ENCODE results near the gene TCHP. TPM values are rescaled to one million over a fixed set of nuclear protein-coding genes. Genes with fewer than 3 reads are reported as not detected.
A peak's percentile ranks its signal among the peaks of the same experiment; 100 is the strongest.

Gene TCHP
- total and polyA plus RNA-seq, 8 donors: 8.4 to 20.9 (median 10.7) TPM

DNA sequence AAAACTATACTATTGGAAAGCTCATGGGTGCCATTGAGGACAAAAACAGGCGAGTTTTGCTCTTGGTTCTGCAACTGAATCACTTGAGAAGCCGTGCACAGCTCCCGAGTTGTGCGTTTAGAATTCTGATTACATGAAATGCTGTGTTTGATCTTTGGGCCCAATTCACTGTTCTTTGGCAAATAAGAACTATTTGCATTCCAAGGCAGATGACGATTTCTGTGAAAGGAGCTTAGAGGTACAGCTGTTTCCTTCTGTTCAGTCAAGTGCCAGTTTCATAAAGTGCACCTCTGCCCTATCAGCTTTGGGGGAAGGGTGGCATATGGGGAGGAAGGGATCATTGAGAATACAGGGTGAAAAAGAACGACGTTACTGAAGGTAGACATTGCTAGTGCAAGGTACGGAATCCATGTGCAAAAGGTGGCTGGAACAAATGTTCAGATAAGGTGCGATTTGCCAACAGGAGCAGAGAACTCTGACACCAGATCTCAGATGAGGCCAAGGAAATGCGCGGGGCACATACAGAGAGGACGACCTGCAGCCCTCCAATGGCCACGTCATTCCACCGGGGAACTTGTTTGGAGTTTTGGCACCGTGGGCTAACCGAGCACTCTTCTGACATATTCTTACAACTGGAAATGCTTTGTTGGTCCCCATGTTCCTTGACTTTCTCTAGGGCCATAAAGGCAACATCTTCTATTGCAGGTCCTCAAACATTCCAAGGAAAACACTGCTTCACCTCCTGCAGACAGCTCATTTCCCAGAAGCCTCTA, 30.1 kb downstream of the TCHP start:
- Histone ChIP-seq H3K27me3 (no peaks in the 10 kb centered on the region), H3K27ac (peak overlapping the region; percentile 30 to 70 (median 56)), H3K4me3 (no peak overlapping the region), H3K9me3 (no peaks in the 10 kb centered on the region), H3K36me3 (peaks cover 3 to 30% (median 4%) of the 10 kb centered on the region in 3 donors), H3K4me1 (peaks cover 12 to 28% (median 18%) of the 10 kb centered on the region in 3 donors)
- WGBS, 2 donors: 37 to 40% methylated on average over 16 of the region's 16 CpGs
- ATAC-seq: peak; percentile 73 to 86 (median 78)
- intact Hi-C loops (cut with DNase I): no loop called here
- peak in 3 of 6 donors; percentile 53 to 76 (median 62) for DNase-seq
- TF ChIP-seq, protein P1, sequence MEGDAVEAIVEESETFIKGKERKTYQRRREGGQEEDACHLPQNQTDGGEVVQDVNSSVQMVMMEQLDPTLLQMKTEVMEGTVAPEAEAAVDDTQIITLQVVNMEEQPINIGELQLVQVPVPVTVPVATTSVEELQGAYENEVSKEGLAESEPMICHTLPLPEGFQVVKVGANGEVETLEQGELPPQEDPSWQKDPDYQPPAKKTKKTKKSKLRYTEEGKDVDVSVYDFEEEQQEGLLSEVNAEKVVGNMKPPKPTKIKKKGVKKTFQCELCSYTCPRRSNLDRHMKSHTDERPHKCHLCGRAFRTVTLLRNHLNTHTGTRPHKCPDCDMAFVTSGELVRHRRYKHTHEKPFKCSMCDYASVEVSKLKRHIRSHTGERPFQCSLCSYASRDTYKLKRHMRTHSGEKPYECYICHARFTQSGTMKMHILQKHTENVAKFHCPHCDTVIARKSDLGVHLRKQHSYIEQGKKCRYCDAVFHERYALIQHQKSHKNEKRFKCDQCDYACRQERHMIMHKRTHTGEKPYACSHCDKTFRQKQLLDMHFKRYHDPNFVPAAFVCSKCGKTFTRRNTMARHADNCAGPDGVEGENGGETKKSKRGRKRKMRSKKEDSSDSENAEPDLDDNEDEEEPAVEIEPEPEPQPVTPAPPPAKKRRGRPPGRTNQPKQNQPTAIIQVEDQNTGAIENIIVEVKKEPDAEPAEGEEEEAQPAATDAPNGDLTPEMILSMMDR (IDR thresholded peaks at IDR 0.05): no peak
- no peak for FAIRE-seq

DNA sequence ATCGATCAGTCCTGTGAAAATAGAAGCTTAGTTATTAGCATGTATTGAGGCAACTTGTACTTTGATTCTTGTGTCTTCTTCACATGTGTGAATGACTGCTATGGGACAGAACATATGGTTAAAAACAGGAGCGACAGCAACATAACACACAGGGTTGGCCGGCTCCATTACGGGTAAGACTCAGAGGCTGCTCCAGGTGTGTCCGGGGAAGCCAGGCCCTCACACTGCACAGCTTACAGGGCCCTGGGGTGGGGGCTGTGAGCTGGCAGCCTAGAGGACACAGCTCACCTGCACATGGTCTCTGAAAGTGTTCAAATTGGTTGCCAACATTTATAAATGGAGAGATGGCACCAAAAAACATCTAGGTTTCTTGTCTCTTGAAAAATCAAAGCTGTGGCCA, 31.1 kb downstream of the TCHP start:
- DNase-seq (no peak), ATAC-seq (no peak), FAIRE-seq (no peak)
- 68 to 76% methylated on average over 5 of the region's 5 CpGs for WGBS, 2 donors
- Histone ChIP-seq H3K9me3 (no peaks in the 10 kb centered on the region), H3K27ac (peak overlapping the region in 2 of 4 donors; percentile 30 to 70), H3K36me3 (peaks cover 3 to 38% (median 4%) of the 10 kb centered on the region in 3 donors), H3K27me3 (no peaks in the 10 kb centered on the region), H3K4me3 (no peak overlapping the region), H3K4me1 (peaks cover 12 to 28% (median 18%) of the 10 kb centered on the region in 3 donors)
- intact Hi-C loops (cut with DNase I): no loop called here
- TF ChIP-seq, protein P1 (IDR thresholded peaks at IDR 0.05): no peak

DNA sequence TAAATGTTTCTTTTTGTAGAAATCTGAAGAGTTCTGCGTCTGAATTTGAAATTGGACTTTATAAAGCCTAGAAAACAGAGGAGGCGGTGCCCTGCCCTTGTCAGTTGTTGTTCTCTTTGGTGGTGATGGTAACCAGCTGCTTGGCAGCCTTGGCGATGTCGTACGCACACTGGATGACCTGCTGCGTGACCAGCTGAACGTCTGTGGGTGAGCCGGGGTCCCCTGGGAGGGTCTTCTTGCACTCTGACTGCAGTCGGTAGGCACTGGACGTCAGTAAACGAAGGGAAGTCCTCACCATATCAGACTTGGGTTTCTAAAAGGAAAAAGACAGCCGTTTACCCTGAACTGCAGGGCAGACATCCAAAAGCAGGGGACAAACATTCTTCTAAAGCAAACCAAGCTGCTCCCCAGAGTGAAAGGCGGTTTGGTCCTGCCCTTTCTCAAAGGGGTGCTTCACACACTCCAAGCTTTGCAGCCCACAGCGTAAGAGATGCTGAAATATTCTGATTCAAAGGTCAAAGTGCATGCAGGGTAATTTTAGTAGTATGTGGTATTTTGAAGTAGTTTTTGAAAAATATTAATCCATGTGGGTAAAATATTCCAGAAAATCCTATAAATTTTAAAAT, 32.9 kb downstream of the TCHP start:
- no peak overlapping the region for H3K4me3 ChIP-seq
- FAIRE-seq (no peak), DNase-seq (no peak), ATAC-seq (peak in 2 of 4 donors; percentile 11 to 28)
- peak overlapping the region in 2 of 4 donors; percentile 7 to 13 for H3K27ac ChIP-seq
- no peaks in the 10 kb centered on the region for H3K27me3 ChIP-seq
- H3K36me3 ChIP-seq: peaks cover 3 to 52% (median 17%) of the 10 kb centered on the region in 3 donors
- WGBS, 2 donors: 49% methylated on average over 14 of the region's 14 CpGs
- peaks cover 12 to 28% (median 18%) of the 10 kb centered on the region in 3 donors for H3K4me1 ChIP-seq
- TF ChIP-seq, protein P1 (IDR thresholded peaks at IDR 0.05): no peak
- H3K9me3 ChIP-seq: no peaks in the 10 kb centered on the region
- intact Hi-C loops (cut with DNase I): no loop called here

DNA sequence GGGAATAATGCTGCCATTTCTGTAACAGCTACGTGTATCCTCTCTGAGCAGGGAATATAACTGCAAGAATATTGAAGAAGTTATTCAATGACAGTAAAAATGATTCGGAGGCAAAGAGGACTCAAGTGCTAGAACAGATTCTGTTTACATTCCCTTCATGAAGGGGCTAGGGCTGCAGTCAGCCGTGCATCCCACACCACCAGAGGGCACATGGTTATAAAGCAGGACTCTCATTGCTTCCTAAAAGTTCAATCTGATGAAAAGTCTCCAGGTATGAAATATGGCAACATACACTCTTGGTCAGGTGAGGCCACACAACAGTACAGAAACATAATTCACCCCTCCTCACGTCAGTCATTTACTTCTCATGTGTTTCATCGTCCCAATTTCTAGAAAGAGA, 34.0 kb downstream of the TCHP start:
- Histone ChIP-seq H3K27ac (no peak overlapping the region), H3K27me3 (no peaks in the 10 kb centered on the region), H3K9me3 (no peaks in the 10 kb centered on the region), H3K4me3 (no peak overlapping the region), H3K36me3 (peaks cover 3 to 63% (median 19%) of the 10 kb centered on the region in 3 donors), H3K4me1 (peaks cover 9 to 27% (median 14%) of the 10 kb centered on the region in 3 donors)
- no peak for FAIRE-seq
- DNase-seq: no peak
- intact Hi-C loops (cut with DNase I): no loop called here
- WGBS, 2 donors: 62 to 64% methylated on average over 5 of the region's 5 CpGs
- ATAC-seq: peak in 2 of 4 donors; percentile 47 to 60
- TF ChIP-seq, protein P1 (IDR thresholded peaks at IDR 0.05): no peak

Measured in pancreas (tissue), 10 donors.